Neural progenitor cell (in vitro differentiated cells): Measurements from ENCODE around the gene PAPPA2. TPM values are rescaled to one million over a fixed set of nuclear protein-coding genes. Genes with fewer than 3 reads are reported as not detected.

Experiments used
- DNase-seq: peaks from one replicate; pipeline ENCODE4 v3.0.0-alpha.2; 2016; ENCODE audit warnings: low spot score
- H2AFZ ChIP-seq: fragments of 200-600 bp; sonication (generic); replicated peaks from 2 replicates; pipeline ENCODE4 v1.6.1; 2016; ENCODE audit warnings: antibody characterized with exemption
- H3F3A ChIP-seq: fragments of 200-600 bp; sonication (generic); 2 replicates; pipeline ENCODE4 v1.6.1; 2016; ENCODE audit warnings: antibody characterized with exemption, low read depth
- H3K27ac ChIP-seq: fragments of 200-600 bp; sonication (generic); 2 replicates; pipeline ENCODE4 v1.5.1; 2016; ENCODE audit warnings: mild to moderate bottlenecking
- H3K27me3 ChIP-seq: fragments of 200-600 bp; sonication (generic); 2 replicates; pipeline ENCODE4 v1.6.1; 2016; ENCODE audit warnings: mild to moderate bottlenecking, moderate library complexity
- H3K36me3 ChIP-seq: fragments of 200-600 bp; sonication (generic); 2 replicates; pipeline ENCODE4 v1.5.1; 2016
- H3K4me1 ChIP-seq: fragments of 200-600 bp; sonication (generic); 2 replicates; pipeline ENCODE4 v1.6.1; 2016; ENCODE audit warnings: mixed run types
- H3K4me2 ChIP-seq: fragments of 200-600 bp; sonication (generic); 2 replicates; pipeline ENCODE4 v1.6.1; 2016
- H3K4me3 ChIP-seq: fragments of 200-600 bp; sonication (generic); 2 replicates; pipeline ENCODE4 v1.5.1; 2016
- H3K79me2 ChIP-seq: fragments of 200-600 bp; sonication (generic); 2 replicates; pipeline ENCODE4 v1.6.1; 2016; ENCODE audit warnings: low read depth
- H3K9ac ChIP-seq: fragments of 200-600 bp; sonication (generic); 2 replicates; pipeline ENCODE4 v1.6.1; 2016
- H3K9me3 ChIP-seq: fragments of 200-600 bp; sonication (generic); 2 replicates; pipeline ENCODE4 v1.5.1; 2016; ENCODE audit warnings: low read depth
- H4K20me1 ChIP-seq: fragments of 200-600 bp; sonication (generic); 2 replicates; pipeline ENCODE4 v1.6.1; 2016; ENCODE audit warnings: low read depth
- H3K27ac Mint-ChIP-seq: 3 replicates; pipeline ENCODE4 v1.8.0; 2021; ENCODE audit warnings: mixed read lengths
- H3K27me3 Mint-ChIP-seq: 2 replicates; pipeline ENCODE4 v1.8.0; 2022; ENCODE audit warnings: low read depth, mild to moderate bottlenecking, inconsistent platforms, moderate library complexity, mixed read lengths; ENCODE audit not compliant: insufficient read depth
- H3K36me3 Mint-ChIP-seq: 3 replicates; pipeline ENCODE4 v1.8.0; 2021; ENCODE audit warnings: mixed read lengths
- H3K4me1 Mint-ChIP-seq: 3 replicates; pipeline ENCODE4 v1.8.0; 2021; ENCODE audit warnings: mixed read lengths
- H3K4me3 Mint-ChIP-seq: 3 replicates; pipeline ENCODE4 v1.8.0; 2021; ENCODE audit warnings: mild to moderate bottlenecking, moderate library complexity, mixed read lengths
- H3K9me3 Mint-ChIP-seq: 3 replicates; pipeline ENCODE4 v1.8.0; 2020; ENCODE audit warnings: mixed read lengths
- EZH2 ChIP-seq: fragments of 200-600 bp; sonication (generic); IDR thresholded peaks from 2 replicates; pipeline ENCODE4 v1.6.1; 2017; ENCODE audit warnings: antibody characterized with exemption, mild to moderate bottlenecking, moderate library complexity
- EZH2phosphoT487 ChIP-seq: fragments of 200-600 bp; sonication (generic); IDR thresholded peaks from 2 replicates; pipeline ENCODE4 v1.6.1; 2017; ENCODE audit warnings: antibody characterized with exemption
- total RNA-seq: library from RNA; depleted of rRNA; stranded (reverse); fragments of >200 nt; gene quantifications from 2 replicates; pipeline ENCODE4 v1.2.3, GENCODE V29; 2015; ENCODE audit warnings: low replicate concordance
- TF ChIP-seq, protein P1 (sequence below): fragments of 200-600 bp; sonication (generic); IDR thresholded peaks from 2 replicates; pipeline ENCODE4 v1.5.1; 2017; ENCODE audit warnings: antibody characterized with exemption, mild to moderate bottlenecking

The PAPPA2 gene
- total RNA-seq, 1 donor from 2014 or later, result 0.17 TPM

DNA sequence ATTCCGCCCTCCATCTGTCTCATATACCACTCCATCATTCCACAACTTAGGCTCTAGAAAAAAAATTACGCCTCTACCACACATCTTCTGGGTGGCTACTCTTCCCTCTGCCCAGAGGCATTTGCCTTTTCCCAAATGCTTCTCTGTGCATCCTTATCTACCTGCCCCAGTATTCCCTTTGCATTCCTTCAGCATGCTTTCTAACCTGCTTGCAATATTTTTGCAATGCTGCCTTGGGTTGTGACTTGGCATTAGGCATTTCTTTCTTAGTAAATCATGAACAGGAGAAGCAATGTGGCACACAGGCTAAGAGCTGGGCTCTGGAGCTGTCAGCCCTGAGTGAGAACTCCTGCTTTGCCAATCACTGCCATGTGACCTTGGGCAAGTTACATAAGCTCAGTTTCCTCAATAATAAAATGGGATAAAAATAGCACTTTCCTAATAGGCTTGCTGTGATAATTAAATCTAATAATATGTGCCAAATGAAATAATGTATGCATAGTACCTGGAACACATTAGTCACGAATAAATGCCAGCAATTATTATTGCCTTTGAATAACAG, 425.6 kb downstream of the PAPPA2 start:
- Histone ChIP-seq H3F3A (no peaks in the 10 kb centered on the region), H3K9me3 (no peaks in the 10 kb centered on the region), H3K9ac (no peak overlapping the region), H3K4me3 (no peak overlapping the region), H3K4me2 (no peak overlapping the region), H4K20me1 (no peaks in the 10 kb centered on the region), H2AFZ (no peak overlapping the region), H3K36me3 (no peaks in the 10 kb centered on the region), H3K27me3 (no peaks in the 10 kb centered on the region), H3K27ac (no peak overlapping the region), H3K4me1 (no peaks in the 10 kb centered on the region), H3K79me2 (no peaks in the 10 kb centered on the region)
- no peak for TF ChIP-seq EZH2
- no peak for TF ChIP-seq EZH2phosphoT487
- TF ChIP-seq, protein P1, sequence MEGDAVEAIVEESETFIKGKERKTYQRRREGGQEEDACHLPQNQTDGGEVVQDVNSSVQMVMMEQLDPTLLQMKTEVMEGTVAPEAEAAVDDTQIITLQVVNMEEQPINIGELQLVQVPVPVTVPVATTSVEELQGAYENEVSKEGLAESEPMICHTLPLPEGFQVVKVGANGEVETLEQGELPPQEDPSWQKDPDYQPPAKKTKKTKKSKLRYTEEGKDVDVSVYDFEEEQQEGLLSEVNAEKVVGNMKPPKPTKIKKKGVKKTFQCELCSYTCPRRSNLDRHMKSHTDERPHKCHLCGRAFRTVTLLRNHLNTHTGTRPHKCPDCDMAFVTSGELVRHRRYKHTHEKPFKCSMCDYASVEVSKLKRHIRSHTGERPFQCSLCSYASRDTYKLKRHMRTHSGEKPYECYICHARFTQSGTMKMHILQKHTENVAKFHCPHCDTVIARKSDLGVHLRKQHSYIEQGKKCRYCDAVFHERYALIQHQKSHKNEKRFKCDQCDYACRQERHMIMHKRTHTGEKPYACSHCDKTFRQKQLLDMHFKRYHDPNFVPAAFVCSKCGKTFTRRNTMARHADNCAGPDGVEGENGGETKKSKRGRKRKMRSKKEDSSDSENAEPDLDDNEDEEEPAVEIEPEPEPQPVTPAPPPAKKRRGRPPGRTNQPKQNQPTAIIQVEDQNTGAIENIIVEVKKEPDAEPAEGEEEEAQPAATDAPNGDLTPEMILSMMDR, result no peak
- Mint-ChIP-seq H3K27me3 (no peaks in the 10 kb centered on the region), H3K9me3 (no peaks in the 10 kb centered on the region), H3K36me3 (peaks cover 12% of the 10 kb centered on the region), H3K4me1 (no peaks in the 10 kb centered on the region), H3K4me3 (no peak overlapping the region), H3K27ac (no peak overlapping the region)
- no peak for DNase-seq

DNA sequence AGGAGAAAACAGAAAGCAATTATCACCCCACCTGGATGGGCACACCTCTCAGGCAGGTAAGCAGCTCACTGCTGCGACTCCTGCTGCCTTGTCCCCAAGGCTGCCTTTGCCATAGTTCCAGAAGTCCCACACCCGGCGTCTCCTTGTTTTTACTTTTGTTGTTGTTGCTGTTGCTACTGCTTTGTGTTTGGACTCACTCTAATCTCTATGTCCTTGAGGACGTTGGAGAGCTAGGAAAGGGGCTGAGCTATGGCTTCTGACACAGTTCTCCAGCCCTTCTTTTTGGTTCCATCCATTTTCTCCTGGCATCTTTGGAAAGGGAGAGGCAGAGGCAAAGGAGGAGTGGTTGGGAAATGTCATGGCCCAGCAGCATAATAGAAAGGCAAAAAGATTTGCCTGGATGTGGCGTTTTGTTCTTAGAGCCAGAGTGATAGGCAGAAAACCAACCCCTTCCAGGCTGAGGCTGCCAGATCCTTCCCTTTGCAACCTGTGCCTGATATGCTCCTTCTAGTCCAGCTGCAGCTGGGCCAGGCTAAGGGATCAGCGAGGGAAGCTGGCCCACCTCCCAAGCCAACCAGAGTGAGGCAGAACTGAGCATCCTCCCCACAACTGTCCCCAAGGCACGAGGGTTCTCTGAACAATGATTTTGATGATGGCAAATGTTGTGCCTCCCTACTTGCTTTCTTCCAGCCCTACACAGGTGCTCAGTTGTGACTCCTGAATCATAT, 430.8 kb downstream of the PAPPA2 start:
- Histone ChIP-seq H3K9ac (no peak overlapping the region), H3K4me2 (no peak overlapping the region), H3K27ac (no peak overlapping the region), H3K27me3 (peaks cover 19% of the 10 kb centered on the region), H3K4me1 (no peaks in the 10 kb centered on the region), H2AFZ (no peak overlapping the region), H3K4me3 (no peak overlapping the region), H3F3A (no peaks in the 10 kb centered on the region), H3K36me3 (no peaks in the 10 kb centered on the region), H3K9me3 (no peaks in the 10 kb centered on the region), H4K20me1 (no peaks in the 10 kb centered on the region), H3K79me2 (no peaks in the 10 kb centered on the region)
- Mint-ChIP-seq H3K27ac (no peak overlapping the region), H3K4me1 (peaks cover 11% of the 10 kb centered on the region), H3K27me3 (peaks cover 3% of the 10 kb centered on the region), H3K9me3 (no peaks in the 10 kb centered on the region), H3K36me3 (peaks cover 5% of the 10 kb centered on the region), H3K4me3 (no peak overlapping the region)
- DNase-seq, result no peak
- no peak for TF ChIP-seq EZH2
- TF ChIP-seq, protein P1, result no peak
- no peak for TF ChIP-seq EZH2phosphoT487

- peaks cover 19% of the 10 kb centered on the region for H3K27me3 ChIP-seq
- Mint-ChIP-seq H3K4me1 (peaks cover 11% of the 10 kb centered on the region), H3K27ac (no peak overlapping the region), H3K36me3 (peaks cover 5% of the 10 kb centered on the region), H3K27me3 (peaks cover 3% of the 10 kb centered on the region), H3K9me3 (no peaks in the 10 kb centered on the region), H3K4me3 (no peak overlapping the region)
- H3K4me3 ChIP-seq, result no peak overlapping the region
- H3K27ac ChIP-seq, result no peak overlapping the region
- H4K20me1 ChIP-seq, result no peaks in the 10 kb centered on the region
- TF ChIP-seq, protein P1, result no peak
- no peak for TF ChIP-seq EZH2
- no peak for TF ChIP-seq EZH2phosphoT487
- no peak overlapping the region for H3K9ac ChIP-seq
- H3K9me3 ChIP-seq, result no peaks in the 10 kb centered on the region
- H3K4me2 ChIP-seq, result no peak overlapping the region
- H2AFZ ChIP-seq, result no peak overlapping the region
- no peaks in the 10 kb centered on the region for H3K4me1 ChIP-seq
- no peaks in the 10 kb centered on the region for H3K79me2 ChIP-seq
- DNase-seq, result no peak
- H3F3A ChIP-seq, result no peaks in the 10 kb centered on the region
- H3K36me3 ChIP-seq, result no peaks in the 10 kb centered on the region
Observed at GRCh38 chr1:176894450-176894849, 431.5 kb downstream of the PAPPA2 start.
